ENCODE results near the gene DHX57.
"Not testable (repeated sequence)": the region's sequence is repeated elsewhere in the genome, so short reads cannot be mapped to it uniquely, and the experiment has no call there.

Gene DHX57

GRCh38 chr2:38771632-38772031 lies 104.1 kb downstream of the DHX57 start:
- no peak for DNase-seq (ENCODE audit: low spot score)
- no peak for TF ChIP-seq CTCF (IDR thresholded peaks at IDR 0.05; ENCODE audit: extremely low read depth, missing control alignments)

GRCh38 chr2:38765551-38765950 lies 110.2 kb downstream of the DHX57 start:
- TF ChIP-seq CTCF (IDR thresholded peaks at IDR 0.05; ENCODE audit: extremely low read depth, missing control alignments), result no peak
- no peak for DNase-seq (ENCODE audit: low spot score)

GRCh38 chr2:38765149-38765548 lies 110.6 kb downstream of the DHX57 start:
- no peak for TF ChIP-seq CTCF (IDR thresholded peaks at IDR 0.05; ENCODE audit: extremely low read depth, missing control alignments)
- DNase-seq (ENCODE audit: low spot score), result no peak

- no peak for DNase-seq (ENCODE audit: low spot score)
- TF ChIP-seq CTCF (IDR thresholded peaks at IDR 0.05; ENCODE audit: extremely low read depth, missing control alignments), result no peak
Observed at GRCh38 chr2:38763728-38764127, 112.0 kb downstream of the DHX57 start.

- no peak for TF ChIP-seq CTCF (IDR thresholded peaks at IDR 0.05; ENCODE audit: extremely low read depth, missing control alignments)
Observed at GRCh38 chr2:38763228-38763627, 112.5 kb downstream of the DHX57 start.

GRCh38 chr2:38755891-38756290 lies 119.8 kb downstream of the DHX57 start:
- not testable (repeated sequence) for DNase-seq (ENCODE audit: low spot score)

More at GRCh38 chr2:38763228-38763627, 112.5 kb downstream of the DHX57 start:
- peak; percentile 34 for DNase-seq (ENCODE audit: low spot score)

GRCh38 chr2:38754506-38754905 lies 121.2 kb downstream of the DHX57 start:
- TF ChIP-seq CTCF (IDR thresholded peaks at IDR 0.05; ENCODE audit: extremely low read depth, missing control alignments), result no peak
- DNase-seq (ENCODE audit: low spot score), result peak; percentile 47

GRCh38 chr2:38754049-38754448 lies 121.7 kb downstream of the DHX57 start:
- TF ChIP-seq CTCF (IDR thresholded peaks at IDR 0.05; ENCODE audit: extremely low read depth, missing control alignments), result no peak
- no peak for DNase-seq (ENCODE audit: low spot score)

Measured in GM20000 (cell line).